H1 (cell line): ENCODE results near the gene MUC2. TPM values are rescaled to one million over a fixed set of nuclear protein-coding genes. Genes with fewer than 3 reads are reported as not detected.

ENCODE experiments used
- CTCF ChIA-PET: fragments of 300-600 bp; sonication (Branson Sonifier 250); formaldehyde crosslinking; loops from one replicate; lab custom pipeline; 2021; ENCODE audit not compliant: partially characterized antibody; lab: Charles Lee
- POLR2A ChIA-PET: fragments of 300-600 bp; sonication (Branson Sonifier 250); formaldehyde crosslinking; loops from one replicate; lab custom pipeline; 2021; ENCODE audit warnings: inconsistent platforms; ENCODE audit not compliant: partially characterized antibody; lab: Charles Lee
- DNase-seq, 2 experiments: peaks; one replicate each; pipeline versions ENCODE4 v3.0.0 to v3.0.0-alpha.2; 2010 to 2022; ENCODE audit warnings: low spot score in 2 of 2, low read depth in 1 of 2, mixed read lengths in 1 of 2
- FAIRE-seq: peaks from 2 replicates; lab custom pipeline; 2011; peaks lifted over from hg19 to GRCh38; lab: Jason Lieb, UNC
- H2AFZ ChIP-seq: 2 replicates; pipeline ENCODE4 v1.8.1; 2012; ENCODE audit warnings: low read length, inconsistent platforms
- H2AK5ac ChIP-seq: 2 replicates; pipeline ENCODE4 v1.6.1; 2013; ENCODE audit warnings: low read depth, low read length
- H2BK120ac ChIP-seq: replicated peaks from 2 replicates; pipeline ENCODE3; 2013; ENCODE audit warnings: low read depth, low read length, inconsistent platforms
- H2BK12ac ChIP-seq: 2 replicates; pipeline ENCODE4 v1.6.1; 2013; ENCODE audit warnings: low read depth, low read length
- H2BK15ac ChIP-seq: 2 replicates; pipeline ENCODE4 v1.6.1; 2013; ENCODE audit warnings: low read length
- H2BK20ac ChIP-seq: 2 replicates; pipeline ENCODE4 v1.6.1; 2013; ENCODE audit warnings: low read length
- H2BK5ac ChIP-seq: 2 replicates; pipeline ENCODE4 v1.6.1; 2013; ENCODE audit warnings: low read depth, low read length
- H3K14ac ChIP-seq: 2 replicates; pipeline ENCODE4 v1.6.1; 2013; ENCODE audit warnings: inconsistent platforms; ENCODE audit not compliant: insufficient read length
- H3K18ac ChIP-seq: 2 replicates; pipeline ENCODE4 v1.6.1; 2013; ENCODE audit warnings: low read length; ENCODE audit errors: extremely low read depth
- H3K23ac ChIP-seq: 2 replicates; pipeline ENCODE4 v1.6.1; 2013; ENCODE audit warnings: inconsistent platforms; ENCODE audit not compliant: insufficient read length
- H3K23me2 ChIP-seq: 2 replicates; pipeline ENCODE4 v1.6.1; 2013; ENCODE audit warnings: low read depth, low read length
- H3K27ac ChIP-seq: 2 replicates; pipeline ENCODE4 v1.6.1; 2011; ENCODE audit warnings: low read depth, low read length, inconsistent platforms
- H3K27me3 ChIP-seq, 4 experiments: replicated peaks in 1 of 4; 1 replicate in 1 of 4; 2 replicates in 3 of 4; pipeline versions ENCODE4 v1.6.1 to v1.8.1; 2011 to 2013; ENCODE audit warnings: low read length in 3 of 4, mild to moderate bottlenecking in 3 of 4, inconsistent platforms in 2 of 4, mixed read lengths in 2 of 4, moderate library complexity in 1 of 4; ENCODE audit not compliant: control insufficient read depth in 3 of 4, insufficient read depth in 3 of 4; ENCODE audit errors: extremely low read depth in 1 of 4
- H3K36me3 ChIP-seq, 4 experiments: 2 replicates each; pipeline versions ENCODE4 v1.6.1 to v1.8.1; 2011 to 2013; ENCODE audit warnings: mild to moderate bottlenecking in 4 of 4, low read length in 3 of 4, moderate library complexity in 2 of 4, control low read depth in 1 of 4, inconsistent platforms in 1 of 4; ENCODE audit not compliant: insufficient read depth in 4 of 4, control insufficient read depth in 2 of 4
- H3K4ac ChIP-seq: replicated peaks from 2 replicates; pipeline ENCODE3; 2013; ENCODE audit warnings: low read length, low read depth, mixed read lengths, inconsistent platforms; ENCODE audit not compliant: insufficient read length
- H3K4me1 ChIP-seq, 4 experiments: replicated peaks in 1 of 4; 1 replicate in 1 of 4; 2 replicates in 3 of 4; pipeline versions ENCODE4 v1.6.1 to v1.8.1; 2011 to 2013; ENCODE audit warnings: low read length in 3 of 4, inconsistent platforms in 2 of 4, mixed read lengths in 1 of 4; ENCODE audit not compliant: insufficient read depth in 4 of 4, control insufficient read depth in 3 of 4
- H3K4me2 ChIP-seq, 2 experiments: 2 replicates each; pipeline versions ENCODE4 v1.6.1 to v1.8.1; 2011 to 2013; ENCODE audit warnings: low read depth in 2 of 2, low read length in 2 of 2, control low read depth in 1 of 2, inconsistent platforms in 1 of 2, mild to moderate bottlenecking in 1 of 2; ENCODE audit not compliant: insufficient read depth in 1 of 2
- H3K4me3 ChIP-seq, 4 experiments: fragments of 200-600, 300-600 bp in 1 of 4; sonication (generic), shearing (Covaris generic), sonication (Bioruptor Twin) in 1 of 4; 2 replicates each; pipeline versions ENCODE4 v1.5.1 to v1.8.1; 2011 to 2016; ENCODE audit warnings: low read length in 4 of 4, low read depth in 3 of 4, control low read depth in 2 of 4, inconsistent platforms in 2 of 4, mild to moderate bottlenecking in 2 of 4, mixed read lengths in 1 of 4, moderate library complexity in 1 of 4; ENCODE audit not compliant: insufficient read depth in 2 of 4; ENCODE audit errors: extremely low read depth in 1 of 4
- H3K56ac ChIP-seq: replicated peaks from 2 replicates; pipeline ENCODE3; 2013; ENCODE audit warnings: low read depth, mild to moderate bottlenecking, mixed read lengths, low read length, inconsistent platforms; ENCODE audit not compliant: insufficient read length
- H3K79me1 ChIP-seq: 2 replicates; pipeline ENCODE4 v1.6.1; 2013; ENCODE audit warnings: low read depth, low read length, control low read depth
- H3K79me2 ChIP-seq, 2 experiments: 2 replicates each; pipeline versions ENCODE4 v1.6.1 to v1.8.1; 2012 to 2013; ENCODE audit warnings: low read length in 2 of 2, mild to moderate bottlenecking in 2 of 2, inconsistent platforms in 1 of 2; ENCODE audit not compliant: insufficient read depth in 2 of 2, control insufficient read depth in 1 of 2
- H3K9ac ChIP-seq, 4 experiments: replicated peaks in 1 of 4; 1 replicate in 1 of 4; 2 replicates in 3 of 4; pipeline versions ENCODE4 v1.6.1 to v1.8.1; 2011 to 2013; ENCODE audit warnings: low read depth in 3 of 4, low read length in 3 of 4, control low read depth in 2 of 4, mild to moderate bottlenecking in 2 of 4, moderate library complexity in 2 of 4, inconsistent platforms in 1 of 4; ENCODE audit errors: extremely low read depth in 1 of 4
- H3K9me3 ChIP-seq, 2 experiments: 2 replicates each; pipeline versions ENCODE4 v1.6.1 to v1.8.1; 2012 to 2013; ENCODE audit warnings: mild to moderate bottlenecking in 2 of 2, moderate library complexity in 2 of 2, control low read depth in 1 of 2, inconsistent platforms in 1 of 2, low read depth in 1 of 2, low read length in 1 of 2, mixed read lengths in 1 of 2; ENCODE audit not compliant: insufficient read depth in 2 of 2
- H4K20me1 ChIP-seq, 2 experiments: replicated peaks in 1 of 2; 2 replicates each; pipeline versions ENCODE3 to v1.8.1; 2011 to 2013; ENCODE audit warnings: inconsistent platforms in 2 of 2, low read length in 2 of 2, mild to moderate bottlenecking in 1 of 2; ENCODE audit not compliant: insufficient read depth in 2 of 2, control insufficient read depth in 1 of 2
- H4K5ac ChIP-seq: 2 replicates; pipeline ENCODE4 v1.6.1; 2013; ENCODE audit warnings: low read length, low read depth, mixed read lengths, inconsistent platforms; ENCODE audit not compliant: insufficient read length
- H4K8ac ChIP-seq: 2 replicates; pipeline ENCODE4 v1.8.0; 2013; ENCODE audit warnings: mild to moderate bottlenecking, moderate library complexity, low read length, inconsistent platforms; ENCODE audit not compliant: insufficient read depth; ENCODE audit errors: extremely low read depth
- H4K91ac ChIP-seq: replicated peaks from 2 replicates; pipeline ENCODE3; 2013; ENCODE audit warnings: low read length, mixed read lengths, inconsistent platforms; ENCODE audit not compliant: insufficient read length
- CBX8 ChIP-seq: fragments of 300-800, 300-1000 bp; sonication (generic); IDR thresholded peaks from 2 replicates; pipeline ENCODE4 v1.7.1; 2016; ENCODE audit warnings: low read depth, low read length, borderline replicate concordance
- EGR1 ChIP-seq: IDR thresholded peaks from 2 replicates; pipeline ENCODE4 v1.6.1; 2011; ENCODE audit warnings: low read depth, low read length, borderline replicate concordance
- HDAC2 ChIP-seq, 2 experiments: fragments of 300-600 bp in 1 of 2; sonication (generic) in 1 of 2; IDR thresholded peaks; 2 replicates each; pipeline ENCODE4 v1.6.1; 2011 to 2012; ENCODE audit warnings: low read depth in 2 of 2, low read length in 2 of 2, mild to moderate bottlenecking in 2 of 2, moderate library complexity in 2 of 2, borderline replicate concordance in 1 of 2, inconsistent platforms in 1 of 2
- JUND ChIP-seq: IDR thresholded peaks from 2 replicates; pipeline ENCODE4 v1.6.1; 2011; ENCODE audit warnings: mild to moderate bottlenecking, improper control_type of control experiment, low read length
- NRF1 ChIP-seq: IDR thresholded peaks from 2 replicates; pipeline ENCODE4 v1.6.1; 2011; ENCODE audit warnings: mild to moderate bottlenecking, low read depth, low read length, improper control_type of control experiment
- PHF8 ChIP-seq: fragments of 200-600 bp; sonication (generic); conservative IDR thresholded peaks from 2 replicates; pipeline ENCODE4 v1.7.1; 2012; ENCODE audit warnings: low read depth, mild to moderate bottlenecking, inconsistent platforms, low read length, moderate library complexity
- RAD21 ChIP-seq, 2 experiments: IDR thresholded peaks in 1 of 2; conservative IDR thresholded peaks in 1 of 2; 2 replicates each; pipeline ENCODE4 v1.6.1; 2011; ENCODE audit warnings: low read depth in 2 of 2, low read length in 2 of 2, improper control_type of control experiment in 1 of 2, inconsistent platforms in 1 of 2, mild to moderate bottlenecking in 1 of 2, moderate library complexity in 1 of 2
- RBBP5 ChIP-seq: IDR thresholded peaks from 2 replicates; pipeline ENCODE4 v1.7.1; 2012; ENCODE audit warnings: low read depth, mild to moderate bottlenecking, inconsistent platforms, low read length, moderate library complexity, borderline replicate concordance
- SP2 ChIP-seq: IDR thresholded peaks from 2 replicates; pipeline ENCODE4 v1.6.1; 2012; ENCODE audit warnings: mild to moderate bottlenecking, low read length, inconsistent platforms
- SUZ12 ChIP-seq: fragments of 200-600 bp; sonication (generic); IDR thresholded peaks from 2 replicates; pipeline ENCODE4 v1.6.1; 2012; ENCODE audit warnings: mild to moderate bottlenecking, inconsistent platforms, low read length, moderate library complexity, mixed read lengths
- TAF7 ChIP-seq: optimal IDR thresholded peaks from 2 replicates; pipeline ENCODE3; 2011; ENCODE audit warnings: low read depth, mild to moderate bottlenecking, inconsistent platforms, low read length, moderate library complexity, borderline replicate concordance
- WGBS, 2 experiments: shearing (Covaris generic) in 1 of 2; methylation state at CpG; one replicate each; pipeline versions ENCODE4 v1.1.6 to v1.1.7; 2013 to 2015; ENCODE audit warnings: low lambda C conversion rate in 2 of 2, mixed read lengths in 2 of 2, inconsistent platforms in 1 of 2, low coverage in 1 of 2, missing lambda C conversion rate in 1 of 2; ENCODE audit not compliant: insufficient replicate concordance in 2 of 2, insufficient coverage in 1 of 2, insufficient read length in 1 of 2; ENCODE audit errors: extremely low coverage in 1 of 2, missing lambda C conversion rate in 1 of 2; 5-methylcytosine and 5-hydroxymethylcytosine counted together
- polyA plus RNA-seq, 7 experiments: library from polyadenylated mRNA; depleted of rRNA in 3 of 7; stranded (reverse) in 5 of 7; unstranded in 2 of 7; fragments of >200 nt in 5 of 7; fragments of 200-250 nt in 2 of 7; gene quantifications; 1 replicate in 5 of 7; 2 replicates in 1 of 7; 4 replicates in 1 of 7; pipeline versions ENCODE4 v1.2.1 to v1.2.3, GENCODE V29; 2011 to 2013; ENCODE audit warnings: missing spikeins in 2 of 7, mixed read lengths in 2 of 7
- total RNA-seq: library from RNA; stranded (reverse); fragmentation: NEBNext Ultra II Directional; extraction: Animal tissue kit (Norgen Biotek cat#: 25700); gene quantifications from 2 replicates; pipeline ENCODE4 v1.2.1, GENCODE V29; 2021
- TF ChIP-seq, protein P1 (sequence below): IDR thresholded peaks from 2 replicates; pipeline ENCODE4 v1.6.1; 2012; ENCODE audit warnings: low read length, inconsistent platforms

The MUC2 gene
- total and polyA plus RNA-seq, 2 of the 8 experiments (the other 6 are each of a cell fraction or from before 2014, with no cell fraction given) = not detected

DNA sequence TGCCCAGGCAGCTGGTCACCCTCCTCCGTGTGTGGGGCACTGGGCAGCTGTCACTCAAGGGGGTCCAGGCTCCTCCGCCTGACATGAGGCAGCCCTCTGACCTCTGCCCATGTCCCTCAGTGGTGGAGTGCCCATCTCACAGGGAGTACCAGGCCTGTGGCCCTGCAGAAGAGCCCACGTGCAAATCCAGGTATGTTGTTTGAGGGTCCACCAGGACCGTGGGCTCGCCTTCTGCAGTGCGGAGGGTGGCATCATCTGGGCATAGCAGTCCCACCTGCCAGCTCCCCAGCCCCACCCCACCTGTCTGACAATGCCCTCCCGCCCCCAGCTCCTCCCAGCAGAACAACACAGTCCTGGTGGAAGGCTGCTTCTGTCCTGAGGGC is 30.5 kb downstream of the MUC2 start:
- Histone ChIP-seq H3K56ac (no peak overlapping the region), H3K27me3 (no peaks in the 10 kb centered on the region), H3K14ac (no peak overlapping the region), H3K9me3 (peaks cover 22 to 89% of the 10 kb centered on the region in 2 experiments; a peak in 3 of 4 replicates), H3K4ac (no peak overlapping the region), H2BK15ac (no peak overlapping the region), H2AK5ac (no peak overlapping the region), H3K4me3 (no peak overlapping the region), H3K23ac (no peak overlapping the region), H3K23me2 (peaks cover 7% of the 10 kb centered on the region; the same call in 1 of the 2 replicates), H2BK5ac (no peak overlapping the region), H4K20me1 (peaks cover 0 to 2% of the 10 kb centered on the region in 2 experiments), H3K9ac (no peak overlapping the region), H2BK120ac (no peak overlapping the region), H3K36me3 (no peaks in the 10 kb centered on the region), H2BK20ac (no peak overlapping the region), H3K79me1 (no peaks in the 10 kb centered on the region), H3K18ac (no peak overlapping the region), H3K79me2 (no peaks in the 10 kb centered on the region), H3K4me2 (no peak overlapping the region), H4K5ac (no peak overlapping the region), H2AFZ (no peak overlapping the region), H3K4me1 (no peaks in the 10 kb centered on the region), H4K91ac (no peak overlapping the region), H4K8ac (no peak overlapping the region), H3K27ac (no peak overlapping the region), H2BK12ac (no peak overlapping the region)
- no peak for FAIRE-seq
- POLR2A ChIA-PET = interaction anchor here (1.5 kb wide), 1 partner anchor 88 kb away, joined by 3 read pairs; no protein-coding TSS in a partner anchor
- CTCF ChIA-PET = no interaction called here
- WGBS, 2 experiments = 71% methylated on average over 6 of the region's 7 CpGs; no CpG with 5 or more reads in 1 of the 2 experiments
- DNase-seq = no peak
- TF ChIP-seq RBBP5 (no peak), HDAC2 (IDR thresholded peaks at IDR 0.05; ENCODE audit: borderline replicate concordance in 1 of 2, low read depth in 2 of 2, low read length in 2 of 2) (no peak), NRF1 (no peak), TAF7 (no peak), RAD21 (IDR thresholded peaks at IDR 0.05 in 1 of 2, conservative IDR thresholded peaks at IDR 0.05 in 1 of 2; ENCODE audit: low read depth in 2 of 2, low read length in 2 of 2) (no peak), JUND (no peak), SUZ12 (no peak), EGR1 (no peak), SP2 (no peak), PHF8 (no peak), CBX8 (no peak)
- TF ChIP-seq, protein P1, sequence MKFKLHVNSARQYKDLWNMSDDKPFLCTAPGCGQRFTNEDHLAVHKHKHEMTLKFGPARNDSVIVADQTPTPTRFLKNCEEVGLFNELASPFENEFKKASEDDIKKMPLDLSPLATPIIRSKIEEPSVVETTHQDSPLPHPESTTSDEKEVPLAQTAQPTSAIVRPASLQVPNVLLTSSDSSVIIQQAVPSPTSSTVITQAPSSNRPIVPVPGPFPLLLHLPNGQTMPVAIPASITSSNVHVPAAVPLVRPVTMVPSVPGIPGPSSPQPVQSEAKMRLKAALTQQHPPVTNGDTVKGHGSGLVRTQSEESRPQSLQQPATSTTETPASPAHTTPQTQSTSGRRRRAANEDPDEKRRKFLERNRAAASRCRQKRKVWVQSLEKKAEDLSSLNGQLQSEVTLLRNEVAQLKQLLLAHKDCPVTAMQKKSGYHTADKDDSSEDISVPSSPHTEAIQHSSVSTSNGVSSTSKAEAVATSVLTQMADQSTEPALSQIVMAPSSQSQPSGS = no peak
